ENCODE data around the gene B3GAT1.

B3GAT1 gene

DNA sequence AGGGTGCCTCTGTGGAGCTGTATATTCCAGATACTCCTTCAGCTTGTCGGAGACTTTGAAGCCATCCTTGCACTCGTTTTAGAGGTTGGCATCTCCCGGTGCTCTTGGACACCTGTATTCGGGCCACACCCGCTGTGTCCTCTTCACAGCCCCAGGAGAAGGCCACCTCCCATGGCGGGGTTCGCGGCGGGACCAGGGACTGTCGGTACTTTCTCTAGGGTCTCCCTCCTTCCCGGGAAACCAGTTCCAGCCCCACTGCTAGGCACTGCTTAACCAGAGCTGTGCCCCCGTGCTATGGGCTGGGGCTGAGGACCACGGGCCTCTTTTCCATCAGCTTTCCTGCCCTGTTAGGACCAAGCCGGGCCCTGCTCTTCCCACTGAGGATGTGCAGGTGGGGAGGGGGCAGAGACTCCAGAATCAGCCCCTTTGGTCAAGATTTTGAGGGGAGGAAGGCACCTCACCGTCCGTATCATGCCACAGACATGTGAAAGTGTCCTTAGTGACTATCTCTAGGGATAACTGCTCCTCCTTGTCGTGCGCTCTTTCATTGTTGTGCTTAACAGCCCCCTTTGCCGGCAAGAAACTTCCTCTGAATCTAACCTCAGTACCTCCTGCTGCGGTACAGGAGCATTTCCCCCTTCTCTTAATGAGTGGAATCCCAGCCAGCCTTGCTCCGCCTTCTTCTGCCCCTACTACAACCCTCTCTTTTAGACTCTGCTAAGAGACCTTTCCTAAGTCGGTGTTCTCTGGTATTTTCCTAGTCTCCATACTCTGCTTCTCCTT is 1.2 kb upstream of the B3GAT1 start:
- TF ChIP-seq, protein P1, sequence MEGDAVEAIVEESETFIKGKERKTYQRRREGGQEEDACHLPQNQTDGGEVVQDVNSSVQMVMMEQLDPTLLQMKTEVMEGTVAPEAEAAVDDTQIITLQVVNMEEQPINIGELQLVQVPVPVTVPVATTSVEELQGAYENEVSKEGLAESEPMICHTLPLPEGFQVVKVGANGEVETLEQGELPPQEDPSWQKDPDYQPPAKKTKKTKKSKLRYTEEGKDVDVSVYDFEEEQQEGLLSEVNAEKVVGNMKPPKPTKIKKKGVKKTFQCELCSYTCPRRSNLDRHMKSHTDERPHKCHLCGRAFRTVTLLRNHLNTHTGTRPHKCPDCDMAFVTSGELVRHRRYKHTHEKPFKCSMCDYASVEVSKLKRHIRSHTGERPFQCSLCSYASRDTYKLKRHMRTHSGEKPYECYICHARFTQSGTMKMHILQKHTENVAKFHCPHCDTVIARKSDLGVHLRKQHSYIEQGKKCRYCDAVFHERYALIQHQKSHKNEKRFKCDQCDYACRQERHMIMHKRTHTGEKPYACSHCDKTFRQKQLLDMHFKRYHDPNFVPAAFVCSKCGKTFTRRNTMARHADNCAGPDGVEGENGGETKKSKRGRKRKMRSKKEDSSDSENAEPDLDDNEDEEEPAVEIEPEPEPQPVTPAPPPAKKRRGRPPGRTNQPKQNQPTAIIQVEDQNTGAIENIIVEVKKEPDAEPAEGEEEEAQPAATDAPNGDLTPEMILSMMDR (IDR thresholded peaks at IDR 0.05; ENCODE audit: low read depth, low read length), result no peak
- H3K4me3 ChIP-seq (ENCODE audit: low read depth, low read length), result no peak overlapping the region
- in situ Hi-C loops (cut with HindIII; ENCODE audit: low sequenced_read_pairs), result no loop called here

DNA sequence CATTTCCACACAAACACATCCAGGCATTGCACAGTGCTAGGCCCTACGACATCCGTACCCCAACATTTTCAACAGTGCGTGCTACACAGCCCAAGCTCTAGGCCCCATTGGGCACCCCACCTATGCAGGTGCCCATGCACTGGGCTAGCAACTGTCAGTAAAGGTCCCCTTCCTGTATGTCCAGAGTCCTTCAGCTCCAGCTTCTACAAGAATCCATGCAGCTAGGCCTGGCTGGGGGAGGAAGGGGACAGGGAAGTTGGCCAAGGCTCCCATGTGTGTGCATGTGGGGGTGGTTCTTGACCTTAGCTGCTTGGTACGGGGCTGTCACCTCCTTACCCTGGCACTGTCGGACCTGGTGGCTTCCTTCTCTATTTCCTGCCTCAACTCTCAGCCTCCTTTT is 1.3 kb downstream of the B3GAT1 start:
- H3K4me3 ChIP-seq (ENCODE audit: low read depth, low read length), result no peak overlapping the region
- in situ Hi-C loops (cut with HindIII; ENCODE audit: low sequenced_read_pairs), result no loop called here
- TF ChIP-seq, protein P1 (IDR thresholded peaks at IDR 0.05; ENCODE audit: low read depth, low read length), result no peak
- no peak for DNase-seq (ENCODE audit: low read depth, low spot score)

More for the DNA sequence above, 1.2 kb upstream of the B3GAT1 start:
- DNase-seq (ENCODE audit: low read depth, low spot score), result no peak

DNA sequence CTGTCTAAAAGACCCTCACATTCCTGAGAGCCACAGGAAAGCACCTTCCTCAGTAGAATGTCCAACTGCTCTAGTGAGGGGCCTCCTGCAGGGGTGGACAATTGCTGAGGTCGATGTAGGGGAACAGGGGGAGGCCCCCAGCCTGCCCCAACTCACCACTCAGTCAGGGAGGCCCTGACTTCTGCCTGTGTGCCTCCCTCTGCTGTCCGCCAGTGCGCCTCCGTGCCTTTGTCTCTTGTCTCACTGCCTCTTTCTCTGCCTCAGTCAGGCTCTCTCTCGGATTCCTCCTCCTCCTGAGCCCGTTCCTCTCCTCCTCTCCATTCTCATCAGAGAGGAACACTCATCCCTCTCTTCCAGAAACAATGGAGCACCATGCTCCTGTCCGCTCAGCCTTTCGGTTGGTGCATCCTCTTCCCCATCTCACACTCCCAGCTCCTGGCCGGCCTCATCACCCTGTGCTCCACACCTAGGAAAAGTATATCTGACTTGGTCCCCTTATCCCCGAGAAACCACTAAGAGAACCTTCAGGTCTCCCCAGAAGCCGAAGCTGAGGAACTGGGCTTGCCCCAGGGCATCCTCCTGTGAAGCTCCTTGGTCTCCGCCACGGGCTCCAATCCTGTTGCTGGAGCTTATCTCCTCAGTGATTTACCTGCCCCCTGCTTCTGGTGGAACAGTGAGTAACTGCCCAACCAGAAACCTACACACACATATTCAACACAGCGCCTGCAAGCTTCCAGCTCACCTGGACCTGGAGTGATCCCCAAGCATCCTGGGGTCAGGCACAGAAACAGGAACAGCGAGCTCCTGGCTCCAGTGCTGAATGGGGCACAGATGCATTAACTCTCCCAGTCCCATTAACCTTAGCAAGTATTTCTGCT is 2.3 kb downstream of the B3GAT1 start:
- H3K4me3 ChIP-seq (ENCODE audit: low read depth, low read length), result no peak overlapping the region
- TF ChIP-seq, protein P1 (IDR thresholded peaks at IDR 0.05; ENCODE audit: low read depth, low read length), result no peak
- in situ Hi-C loops (cut with HindIII; ENCODE audit: low sequenced_read_pairs), result no loop called here

DNA sequence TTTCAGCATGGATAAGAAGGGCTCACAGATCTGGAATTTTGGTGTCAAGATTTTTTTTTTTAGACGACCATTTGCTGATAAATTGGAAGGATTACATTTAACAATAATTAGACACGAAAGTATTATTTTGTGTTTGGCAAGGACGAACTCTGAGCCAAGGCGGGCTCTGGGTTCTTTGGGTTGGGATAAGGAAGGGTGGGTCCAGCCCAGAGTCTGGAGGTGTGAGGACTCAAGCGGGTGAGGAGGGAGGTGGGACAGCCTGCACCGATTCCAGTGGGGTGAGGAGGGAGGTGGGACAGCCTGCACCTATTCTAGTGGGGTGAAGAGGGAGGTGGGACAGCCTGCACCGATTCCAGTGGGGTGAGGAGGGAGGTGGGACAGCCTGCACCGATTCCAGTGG is 4.1 kb downstream of the B3GAT1 start:
- H3K4me3 ChIP-seq (ENCODE audit: low read depth, low read length), result no peak overlapping the region
- TF ChIP-seq, protein P1 (IDR thresholded peaks at IDR 0.05; ENCODE audit: low read depth, low read length), result no peak
- in situ Hi-C loops (cut with HindIII; ENCODE audit: low sequenced_read_pairs), result no loop called here
- DNase-seq (ENCODE audit: low read depth, low spot score), result no peak

More for the DNA sequence above, 2.3 kb downstream of the B3GAT1 start:
- DNase-seq (ENCODE audit: low read depth, low spot score), result no peak

DNA sequence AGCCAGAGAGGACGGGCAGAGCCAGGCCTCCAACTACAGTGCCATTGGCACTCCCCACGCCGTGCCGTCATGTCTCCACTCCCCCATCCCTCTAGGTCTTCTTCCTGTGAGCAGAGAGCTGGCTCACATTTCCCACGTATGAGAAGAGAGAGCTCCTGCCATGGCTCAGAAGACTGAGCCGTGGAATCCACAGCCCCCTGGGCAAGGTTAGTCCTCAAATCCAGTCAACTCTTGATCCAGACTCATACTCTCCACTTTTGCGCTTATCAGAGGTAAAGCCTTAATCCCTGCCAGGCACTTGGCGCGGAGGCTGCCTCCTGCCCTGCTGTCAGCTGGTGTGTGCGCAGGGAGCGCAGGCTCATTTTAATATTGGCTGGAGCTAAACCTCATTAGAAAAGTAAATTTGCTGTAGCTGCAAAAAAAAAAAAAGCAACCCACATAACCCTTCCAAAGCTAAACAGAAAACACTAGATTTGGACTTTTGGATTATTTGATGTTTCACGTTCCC is 4.7 kb downstream of the B3GAT1 start:
- no peak overlapping the region for H3K4me3 ChIP-seq (ENCODE audit: low read depth, low read length)
- in situ Hi-C loops (cut with HindIII; ENCODE audit: low sequenced_read_pairs), result no loop called here
- TF ChIP-seq, protein P1 (IDR thresholded peaks at IDR 0.05; ENCODE audit: low read depth, low read length), result no peak
- no peak for DNase-seq (ENCODE audit: low read depth, low spot score)

DNA sequence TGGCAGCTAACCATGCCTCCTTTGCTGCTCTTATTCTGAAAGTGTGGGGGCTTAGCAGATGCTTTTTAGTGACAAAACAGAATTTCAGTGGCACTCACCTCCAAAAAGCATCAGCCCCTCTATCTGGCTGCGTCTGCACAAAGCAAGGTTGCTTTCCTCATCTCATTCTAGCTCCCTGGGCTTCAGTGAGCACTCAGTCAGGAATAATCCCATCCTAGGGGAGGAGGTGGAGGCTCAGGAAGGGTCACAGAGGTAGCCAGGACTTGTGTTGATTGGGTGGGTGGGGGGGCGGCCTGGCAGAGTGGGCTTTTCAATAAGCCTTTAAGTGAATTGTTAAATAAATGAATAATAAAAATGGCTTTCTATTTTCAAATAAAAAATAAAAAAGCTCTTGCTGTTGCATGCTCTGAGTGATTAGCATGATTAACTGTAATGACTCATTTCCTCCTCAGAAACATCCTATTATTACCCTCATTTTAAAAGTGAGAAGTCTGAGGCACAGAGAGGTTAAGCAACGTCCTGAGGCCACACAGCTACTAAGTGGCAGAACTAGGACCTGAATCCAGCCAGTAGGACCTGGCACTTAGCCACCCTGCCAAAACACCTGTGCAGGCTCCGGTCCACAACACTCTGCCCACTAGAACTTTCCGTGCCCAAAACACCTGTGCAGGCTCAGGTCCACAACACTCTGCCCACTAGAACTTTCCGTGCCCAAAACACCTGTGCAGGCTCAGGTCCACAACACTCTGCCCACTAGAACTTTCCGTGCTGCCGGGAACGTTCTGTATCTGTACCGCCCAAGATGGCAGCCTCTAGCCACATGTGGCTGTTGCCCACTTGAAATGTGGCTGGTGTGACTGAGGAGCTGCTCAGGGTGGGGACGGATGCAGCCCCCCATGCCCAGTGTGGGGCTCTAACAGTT is 5.5 kb downstream of the B3GAT1 start:
- no peak for DNase-seq (ENCODE audit: low read depth, low spot score)
- H3K4me3 ChIP-seq (ENCODE audit: low read depth, low read length), result no peak overlapping the region

More for the DNA sequence above, 5.5 kb downstream of the B3GAT1 start:
- TF ChIP-seq, protein P1 (IDR thresholded peaks at IDR 0.05; ENCODE audit: low read depth, low read length), result no peak
- in situ Hi-C loops (cut with HindIII; ENCODE audit: low sequenced_read_pairs), result no loop called here
